Measurements from ENCODE around the gene MMP24. TPM values are rescaled to one million over a fixed set of nuclear protein-coding genes. Genes with fewer than 3 reads are reported as not detected.

Gene MMP24
- total RNA-seq, 1 experiment from 2014 or later = 8.2 TPM

GRCh38 chr20:35270021-35270902 lies 43.8 kb downstream of the MMP24 start:
- peak overlapping the region; percentile 5 for H3K27ac Mint-ChIP-seq (ENCODE audit: unreplicated experiment)
- BruUV-seq (replicated peaks) = no TSS peak
- DNase-seq = no peak
- H3K4me1 Mint-ChIP-seq (ENCODE audit: low read depth, unreplicated experiment) = peaks cover 17% of the 10 kb centered on the region
- no peak for TF ChIP-seq CTCF (IDR thresholded peaks at IDR 0.05; ENCODE audit: unreplicated experiment)
- no peaks in the 10 kb centered on the region for H3K9me3 Mint-ChIP-seq (ENCODE audit: low read depth, unreplicated experiment)
- peaks cover 42% of the 10 kb centered on the region for H3K36me3 Mint-ChIP-seq (ENCODE audit: insufficient read depth, unreplicated experiment)
- intact Hi-C loops (cut with micrococcal nuclease; ENCODE audit: unreplicated experiment) = no loop called here
- H3K4me3 Mint-ChIP-seq (ENCODE audit: low read depth, unreplicated experiment) = no peak overlapping the region
- CTCF ChIA-PET = interaction anchor here (0.6 to 4.8 kb wide), 3 partner anchors 60 to 174 kb away, joined by 3 to 50 read pairs (median 23); no protein-coding TSS in a partner anchor
- no peaks in the 10 kb centered on the region for H3K27me3 Mint-ChIP-seq (ENCODE audit: unreplicated experiment)

GRCh38 chr20:35271073-35271882 lies 44.8 kb downstream of the MMP24 start:
- Mint-ChIP-seq H3K36me3 (ENCODE audit: insufficient read depth, unreplicated experiment) (peaks cover 50% of the 10 kb centered on the region), H3K9me3 (ENCODE audit: low read depth, unreplicated experiment) (no peaks in the 10 kb centered on the region), H3K27me3 (ENCODE audit: unreplicated experiment) (no peaks in the 10 kb centered on the region), H3K4me3 (ENCODE audit: low read depth, unreplicated experiment) (no peak overlapping the region), H3K4me1 (ENCODE audit: low read depth, unreplicated experiment) (peaks cover 16% of the 10 kb centered on the region), H3K27ac (ENCODE audit: unreplicated experiment) (peak overlapping the region; percentile 5)
- DNase-seq = no peak
- TF ChIP-seq CTCF (IDR thresholded peaks at IDR 0.05; ENCODE audit: unreplicated experiment) = no peak
- intact Hi-C loops (cut with micrococcal nuclease; ENCODE audit: unreplicated experiment) = no loop called here
- BruUV-seq (replicated peaks) = no TSS peak
- CTCF ChIA-PET = interaction anchor here (0.9 to 4.8 kb wide), 3 partner anchors 10 to 175 kb away, joined by 3 to 50 read pairs (median 23); no protein-coding TSS in a partner anchor

- no peak overlapping the region for H3K27ac Mint-ChIP-seq (ENCODE audit: unreplicated experiment)
- no peak overlapping the region for H3K4me3 Mint-ChIP-seq (ENCODE audit: low read depth, unreplicated experiment)
- no peak for DNase-seq
- CTCF ChIA-PET = interaction anchor here (0.9 to 4.8 kb wide), 2 partner anchors 9 to 127 kb away, joined by 3 to 50 read pairs; no protein-coding TSS in a partner anchor
- peaks cover 54% of the 10 kb centered on the region for H3K36me3 Mint-ChIP-seq (ENCODE audit: insufficient read depth, unreplicated experiment)
- no TSS peak for BruUV-seq (replicated peaks)
- H3K4me1 Mint-ChIP-seq (ENCODE audit: low read depth, unreplicated experiment) = peaks cover 9% of the 10 kb centered on the region
- H3K9me3 Mint-ChIP-seq (ENCODE audit: low read depth, unreplicated experiment) = no peaks in the 10 kb centered on the region
- intact Hi-C loops (cut with micrococcal nuclease; ENCODE audit: unreplicated experiment) = no loop called here
- no peak for TF ChIP-seq CTCF (IDR thresholded peaks at IDR 0.05; ENCODE audit: unreplicated experiment)
- no peaks in the 10 kb centered on the region for H3K27me3 Mint-ChIP-seq (ENCODE audit: unreplicated experiment)
Observed at GRCh38 chr20:35271904-35272303, 45.4 kb downstream of the MMP24 start.

- no peak for TF ChIP-seq CTCF (IDR thresholded peaks at IDR 0.05; ENCODE audit: unreplicated experiment)
- intact Hi-C loops (cut with micrococcal nuclease; ENCODE audit: unreplicated experiment) = no loop called here
- H3K9me3 Mint-ChIP-seq (ENCODE audit: low read depth, unreplicated experiment) = no peaks in the 10 kb centered on the region
- H3K4me1 Mint-ChIP-seq (ENCODE audit: low read depth, unreplicated experiment) = peaks cover 16% of the 10 kb centered on the region
- BruUV-seq (replicated peaks) = no TSS peak
- H3K4me3 Mint-ChIP-seq (ENCODE audit: low read depth, unreplicated experiment) = no peak overlapping the region
- H3K36me3 Mint-ChIP-seq (ENCODE audit: insufficient read depth, unreplicated experiment) = peaks cover 71% of the 10 kb centered on the region
- no peak overlapping the region for H3K27ac Mint-ChIP-seq (ENCODE audit: unreplicated experiment)
- H3K27me3 Mint-ChIP-seq (ENCODE audit: unreplicated experiment) = no peaks in the 10 kb centered on the region
- DNase-seq = no peak
- CTCF ChIA-PET = interaction anchor here (0.6 to 4.8 kb wide), 3 partner anchors 129 to 166 kb away, joined by 3 to 50 read pairs (median 4); no protein-coding TSS in a partner anchor
Observed at GRCh38 chr20:35273449-35274171, 47.1 kb downstream of the MMP24 start.

Data from Calu3 (cell line).